Measurements from ENCODE around the gene RPP25L. TPM values are rescaled to one million over a fixed set of nuclear protein-coding genes. Genes with fewer than 3 reads are reported as not detected.

RPP25L gene
- polyA plus RNA-seq, 3 donors: 20.1 to 42.3 (median 39.4) TPM

DNA sequence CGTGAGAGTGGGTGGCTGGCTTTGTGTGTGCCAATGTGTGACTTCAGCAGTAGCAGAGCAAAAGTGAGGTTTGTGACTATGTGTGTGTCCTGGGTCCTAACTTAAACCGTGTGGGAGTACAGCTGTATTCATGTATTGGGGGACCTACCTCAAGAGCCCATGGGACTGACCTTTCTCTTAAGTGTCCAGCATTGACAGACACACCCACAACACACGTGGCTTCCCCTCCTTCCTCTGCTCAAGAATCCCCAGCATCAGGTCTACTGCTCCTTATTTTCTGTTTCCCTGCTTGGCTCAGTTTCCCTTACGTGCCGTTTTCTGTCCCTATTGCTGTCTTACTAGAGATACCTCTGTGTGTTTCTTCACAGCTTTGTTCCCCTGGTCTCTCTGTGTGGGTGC, 40.7 kb upstream of the RPP25L start:
- Mint-ChIP-seq H3K4me1 (peaks cover 31% of the 10 kb centered on the region), H3K27ac (peak overlapping the region in 2 of 7 donors; percentile 1 to 26), H3K36me3 (peaks cover 34 to 44% of the 10 kb centered on the region in 2 donors), H3K4me3 (peak overlapping the region; percentile 54 to 72), H3K27me3 (ENCODE audit: low read depth in 3 of 3) (peaks cover 8 to 14% (median 8%) of the 10 kb centered on the region in 3 donors), H3K9me3 (peaks cover 0 to 4% (median 0%) of the 10 kb centered on the region in 7 donors)
- H3K9ac ChIP-seq (ENCODE audit: insufficient read depth, low read length, poor library complexity, severe bottlenecking): no peak overlapping the region
- no peak overlapping the region for H3K27ac ChIP-seq (ENCODE audit: low read depth in 1 of 2, low read length in 2 of 2)
- H3K4me3 ChIP-seq (replicated peaks in 1 of 3; ENCODE audit: low read depth in 2 of 3, low read length in 3 of 3): no peak overlapping the region
- 65% methylated on average over 3 of the region's 5 CpGs for WGBS (ENCODE audit: insufficient coverage)
- H3K4me2 ChIP-seq (replicated peaks; ENCODE audit: extremely low read depth, low read length, poor library complexity, severe bottlenecking): peak overlapping the region; percentile 46
- no peaks in the 10 kb centered on the region for H3K27me3 ChIP-seq (ENCODE audit: control insufficient read depth in 2 of 2, insufficient read depth in 2 of 2, low read length in 2 of 2)
- TF ChIP-seq, protein P1, sequence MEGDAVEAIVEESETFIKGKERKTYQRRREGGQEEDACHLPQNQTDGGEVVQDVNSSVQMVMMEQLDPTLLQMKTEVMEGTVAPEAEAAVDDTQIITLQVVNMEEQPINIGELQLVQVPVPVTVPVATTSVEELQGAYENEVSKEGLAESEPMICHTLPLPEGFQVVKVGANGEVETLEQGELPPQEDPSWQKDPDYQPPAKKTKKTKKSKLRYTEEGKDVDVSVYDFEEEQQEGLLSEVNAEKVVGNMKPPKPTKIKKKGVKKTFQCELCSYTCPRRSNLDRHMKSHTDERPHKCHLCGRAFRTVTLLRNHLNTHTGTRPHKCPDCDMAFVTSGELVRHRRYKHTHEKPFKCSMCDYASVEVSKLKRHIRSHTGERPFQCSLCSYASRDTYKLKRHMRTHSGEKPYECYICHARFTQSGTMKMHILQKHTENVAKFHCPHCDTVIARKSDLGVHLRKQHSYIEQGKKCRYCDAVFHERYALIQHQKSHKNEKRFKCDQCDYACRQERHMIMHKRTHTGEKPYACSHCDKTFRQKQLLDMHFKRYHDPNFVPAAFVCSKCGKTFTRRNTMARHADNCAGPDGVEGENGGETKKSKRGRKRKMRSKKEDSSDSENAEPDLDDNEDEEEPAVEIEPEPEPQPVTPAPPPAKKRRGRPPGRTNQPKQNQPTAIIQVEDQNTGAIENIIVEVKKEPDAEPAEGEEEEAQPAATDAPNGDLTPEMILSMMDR (IDR thresholded peaks at IDR 0.05): no peak
- H2AFZ ChIP-seq (ENCODE audit: insufficient read depth, low read depth, low read length, poor library complexity, severe bottlenecking): no peak overlapping the region
- no peaks in the 10 kb centered on the region for H3K79me2 ChIP-seq (ENCODE audit: insufficient read depth, low read length)
- H3K9me3 ChIP-seq (replicated peaks in 1 of 2; ENCODE audit: control insufficient read depth in 1 of 2, insufficient read depth in 1 of 2, low read length in 2 of 2): no peaks in the 10 kb centered on the region
- peaks cover 7% of the 10 kb centered on the region for H4K20me1 ChIP-seq (ENCODE audit: insufficient read depth, low read length)
- peaks cover 10 to 14% of the 10 kb centered on the region in 2 donors for H3K4me1 ChIP-seq (ENCODE audit: control insufficient read depth in 1 of 2, insufficient read depth in 2 of 2, low read length in 2 of 2)
- intact Hi-C loops (cut with micrococcal nuclease): no loop called here
- DNase-seq: no peak
- H3K36me3 ChIP-seq (replicated peaks in 1 of 2; ENCODE audit: control insufficient read depth in 1 of 2, insufficient read depth in 2 of 2, low read length in 2 of 2): peaks cover 18 to 30% of the 10 kb centered on the region in 2 donors

DNA sequence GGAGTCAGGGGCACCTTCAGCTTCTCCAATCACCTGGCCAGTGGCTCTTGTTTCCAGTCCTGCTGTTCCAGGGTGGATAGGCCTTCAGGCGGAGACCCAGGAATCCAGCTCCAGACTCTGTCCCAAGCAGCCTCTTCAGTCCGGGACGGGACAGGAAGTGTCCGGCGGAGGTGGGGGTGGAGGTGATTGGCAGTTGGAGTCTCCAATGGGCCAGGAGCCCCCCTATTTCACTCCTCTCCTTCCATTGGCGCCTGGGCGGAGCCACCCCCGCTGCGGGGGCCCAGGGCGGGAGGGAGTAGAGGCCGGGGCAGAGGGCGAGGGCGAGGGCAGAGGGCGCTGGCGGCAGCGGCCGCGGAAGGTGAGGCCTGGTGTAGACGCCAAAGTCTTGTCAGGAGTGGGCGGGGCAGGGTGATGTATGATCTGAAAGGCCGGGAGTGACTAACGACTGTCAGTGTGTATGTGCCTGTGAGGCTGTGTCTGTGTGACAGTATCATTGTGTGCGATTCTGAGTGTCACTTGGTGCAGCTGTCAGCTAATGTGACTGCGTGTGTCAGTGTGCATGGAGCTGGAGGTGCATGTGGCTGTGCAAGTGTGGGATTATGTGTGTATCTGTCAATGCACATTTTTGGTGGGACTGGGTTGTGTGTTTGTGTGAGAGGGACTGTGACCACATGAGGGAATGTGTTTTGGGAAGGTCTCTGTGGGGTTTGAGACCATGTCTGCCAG, 40.1 kb upstream of the RPP25L start, which contains the start of gene IL11RA:
Gene IL11RA, plus strand, starts transcription at position 310 of the 726 bp plus-strand sequence. CDS start 3,033 bp downstream, outside the sequence.
- TF ChIP-seq, protein P1 (IDR thresholded peaks at IDR 0.05): no peak
- 37% methylated on average over 19 of the region's 24 CpGs for WGBS (ENCODE audit: insufficient coverage)
- Histone ChIP-seq H3K27ac (ENCODE audit: low read depth in 1 of 2, low read length in 2 of 2) (no peak within 1 kb of the TSS), H3K36me3 (replicated peaks in 1 of 2; ENCODE audit: control insufficient read depth in 1 of 2, insufficient read depth in 2 of 2, low read length in 2 of 2) (peaks cover 18 to 30% of the 10 kb centered on the region in 2 donors), H3K9ac (ENCODE audit: insufficient read depth, low read length, poor library complexity, severe bottlenecking) (no peak within 1 kb of the TSS), H3K79me2 (ENCODE audit: insufficient read depth, low read length) (peaks cover 2% of the 10 kb centered on the region), H3K4me1 (ENCODE audit: control insufficient read depth in 1 of 2, insufficient read depth in 2 of 2, low read length in 2 of 2) (peaks cover 15 to 20% of the 10 kb centered on the region in 2 donors), H3K27me3 (ENCODE audit: control insufficient read depth in 2 of 2, insufficient read depth in 2 of 2, low read length in 2 of 2) (no peaks in the 10 kb centered on the region), H4K20me1 (ENCODE audit: insufficient read depth, low read length) (peaks cover 11% of the 10 kb centered on the region), H3K9me3 (replicated peaks in 1 of 2; ENCODE audit: control insufficient read depth in 1 of 2, insufficient read depth in 1 of 2, low read length in 2 of 2) (no peaks in the 10 kb centered on the region), H3K4me3 (replicated peaks in 1 of 3; ENCODE audit: low read depth in 2 of 3, low read length in 3 of 3) (peak within 1 kb of the TSS in 1 of 3 experiments; percentile 42), H3K4me2 (replicated peaks; ENCODE audit: extremely low read depth, low read length, poor library complexity, severe bottlenecking) (peak within 1 kb of the TSS; percentile 46), H2AFZ (ENCODE audit: insufficient read depth, low read depth, low read length, poor library complexity, severe bottlenecking) (peak within 1 kb of the TSS; percentile 50)
- Mint-ChIP-seq H3K4me3 (peak within 1 kb of the TSS; percentile 54 to 72), H3K36me3 (peaks cover 34 to 44% of the 10 kb centered on the region in 2 donors), H3K9me3 (peaks cover 0 to 4% (median 0%) of the 10 kb centered on the region in 7 donors), H3K27ac (peak within 1 kb of the TSS in 2 of 7 donors; percentile 1 to 26), H3K4me1 (peaks cover 37% of the 10 kb centered on the region), H3K27me3 (ENCODE audit: low read depth in 3 of 3) (peaks cover 6 to 14% (median 8%) of the 10 kb centered on the region in 3 donors)
- peak; percentile 32 to 64 (median 41) for DNase-seq
- intact Hi-C loops (cut with micrococcal nuclease): no loop called here
